GM12801 (cell line): ENCODE data around the gene AGFG1.

Experiments
- TF ChIP-seq, protein P1 (sequence below): IDR thresholded peaks from one replicate; pipeline ENCODE4 v1.5.1; 2011; ENCODE audit warnings: control low read depth; ENCODE audit not compliant: insufficient read length; ENCODE audit errors: extremely low read depth

The AGFG1 gene

DNA sequence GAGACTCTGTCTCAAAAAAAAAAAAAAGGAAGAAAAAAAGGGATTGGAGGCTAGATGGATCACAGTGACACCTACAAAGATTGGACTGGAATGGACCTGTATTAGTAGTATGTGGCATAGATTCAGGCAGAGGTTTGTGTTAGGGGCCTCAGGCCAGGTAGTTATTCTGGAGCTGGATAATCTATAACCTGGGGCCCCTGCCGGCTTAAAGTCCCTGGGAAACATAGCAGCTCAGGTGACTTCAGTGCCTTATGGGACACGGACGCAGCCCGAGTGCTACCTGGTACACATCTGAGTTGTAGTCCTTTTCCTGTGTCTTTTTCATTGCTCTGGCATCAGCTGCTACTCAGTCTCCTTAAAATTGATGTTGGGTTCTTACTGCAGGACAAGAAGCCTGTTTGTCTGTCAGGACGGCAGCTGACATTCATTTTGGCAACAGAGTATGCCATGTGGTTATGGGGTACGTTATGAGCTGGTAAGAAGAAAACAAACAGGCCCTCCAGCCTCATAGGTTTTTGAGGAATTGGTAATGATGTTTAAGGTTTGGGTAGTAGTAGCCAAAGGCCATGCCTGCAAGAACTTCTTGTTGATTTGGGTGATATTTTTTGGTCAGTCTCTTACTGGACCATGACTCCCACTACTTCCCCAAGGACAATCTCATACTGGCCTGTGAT, 27.8 kb downstream of the AGFG1 start:
- TF ChIP-seq, protein P1, sequence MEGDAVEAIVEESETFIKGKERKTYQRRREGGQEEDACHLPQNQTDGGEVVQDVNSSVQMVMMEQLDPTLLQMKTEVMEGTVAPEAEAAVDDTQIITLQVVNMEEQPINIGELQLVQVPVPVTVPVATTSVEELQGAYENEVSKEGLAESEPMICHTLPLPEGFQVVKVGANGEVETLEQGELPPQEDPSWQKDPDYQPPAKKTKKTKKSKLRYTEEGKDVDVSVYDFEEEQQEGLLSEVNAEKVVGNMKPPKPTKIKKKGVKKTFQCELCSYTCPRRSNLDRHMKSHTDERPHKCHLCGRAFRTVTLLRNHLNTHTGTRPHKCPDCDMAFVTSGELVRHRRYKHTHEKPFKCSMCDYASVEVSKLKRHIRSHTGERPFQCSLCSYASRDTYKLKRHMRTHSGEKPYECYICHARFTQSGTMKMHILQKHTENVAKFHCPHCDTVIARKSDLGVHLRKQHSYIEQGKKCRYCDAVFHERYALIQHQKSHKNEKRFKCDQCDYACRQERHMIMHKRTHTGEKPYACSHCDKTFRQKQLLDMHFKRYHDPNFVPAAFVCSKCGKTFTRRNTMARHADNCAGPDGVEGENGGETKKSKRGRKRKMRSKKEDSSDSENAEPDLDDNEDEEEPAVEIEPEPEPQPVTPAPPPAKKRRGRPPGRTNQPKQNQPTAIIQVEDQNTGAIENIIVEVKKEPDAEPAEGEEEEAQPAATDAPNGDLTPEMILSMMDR, result no peak

DNA sequence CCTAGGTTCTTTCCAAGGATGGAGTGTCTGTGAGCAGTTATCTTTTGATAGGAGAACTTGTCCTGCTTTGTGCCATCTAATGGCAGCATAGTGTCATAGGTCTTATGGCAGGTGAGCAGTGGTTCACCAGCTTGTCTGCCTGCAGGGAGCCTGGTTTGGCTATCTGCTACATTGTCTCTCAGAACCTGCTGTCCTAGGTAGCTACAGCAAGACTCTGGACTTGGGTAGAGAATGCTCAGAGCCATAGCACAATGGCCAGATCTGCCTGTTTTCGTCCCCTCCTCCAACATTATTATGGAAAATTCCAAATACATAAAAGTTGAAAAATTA, 28.3 kb downstream of the AGFG1 start:
- TF ChIP-seq, protein P1, result no peak

DNA sequence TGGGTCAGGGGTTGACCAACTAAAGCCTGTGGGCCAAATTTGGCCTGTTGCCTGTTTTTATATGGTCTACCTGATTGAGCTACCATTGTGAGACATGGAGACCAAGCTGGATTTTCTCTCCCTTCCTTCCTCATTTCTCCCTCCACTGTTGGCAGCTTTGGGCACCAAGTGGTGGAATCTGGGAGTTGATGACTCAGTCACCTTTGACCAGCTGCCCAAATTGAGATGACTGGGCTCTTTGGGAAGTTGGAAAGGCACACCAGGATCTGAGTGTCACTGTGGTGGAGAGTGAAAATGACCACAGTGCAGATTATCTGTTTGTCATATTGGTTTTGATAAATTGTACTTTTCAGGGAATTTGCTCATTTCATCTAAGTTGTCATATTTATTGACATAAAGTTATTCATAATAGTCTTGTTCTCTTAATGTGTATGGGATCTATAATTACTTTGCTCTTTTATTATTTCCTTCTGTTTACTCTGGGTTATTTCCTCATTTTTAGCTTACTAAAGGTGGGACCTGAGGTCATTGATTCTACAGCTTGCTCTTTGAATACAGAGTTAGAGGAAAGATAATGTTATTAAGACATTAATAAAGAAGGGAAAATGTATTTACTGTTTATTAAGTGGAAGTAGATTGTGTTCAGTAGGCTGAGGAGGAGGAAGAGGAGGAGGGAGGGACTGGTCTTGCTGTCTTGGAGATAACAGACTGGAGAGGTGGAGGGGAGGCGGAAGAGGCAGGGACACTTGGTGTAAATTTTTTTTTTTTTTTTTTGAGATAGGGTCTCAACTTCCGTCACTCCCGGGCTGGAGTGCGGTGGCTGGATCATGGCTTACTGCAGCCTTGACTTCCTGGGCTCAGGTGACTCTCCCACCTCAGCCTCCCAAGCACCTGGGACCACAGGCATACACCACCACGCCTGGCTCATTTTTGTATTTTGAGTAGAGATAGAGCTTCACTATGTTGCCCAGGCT, 31.8 kb downstream of the AGFG1 start:
- TF ChIP-seq, protein P1, result no peak

DNA sequence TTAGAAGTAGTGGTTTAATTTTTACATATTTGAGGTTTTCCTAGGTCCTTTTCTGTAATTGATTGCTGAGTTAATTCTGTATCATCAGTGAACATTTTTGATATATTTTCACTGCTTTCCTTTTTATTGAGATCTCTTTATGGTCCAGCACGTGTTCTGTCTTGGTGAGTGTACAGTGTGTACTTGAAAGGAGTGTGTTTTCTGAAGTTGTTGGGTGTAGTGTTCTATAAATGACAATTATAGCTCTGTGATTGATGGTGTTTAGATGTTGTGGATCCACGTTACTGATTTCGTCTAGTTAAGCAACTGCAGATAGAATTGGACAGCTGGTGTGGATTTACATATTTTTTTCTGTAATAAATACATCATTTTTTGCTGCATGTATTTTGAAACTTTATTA, 32.7 kb downstream of the AGFG1 start:
- TF ChIP-seq, protein P1, result no peak

DNA sequence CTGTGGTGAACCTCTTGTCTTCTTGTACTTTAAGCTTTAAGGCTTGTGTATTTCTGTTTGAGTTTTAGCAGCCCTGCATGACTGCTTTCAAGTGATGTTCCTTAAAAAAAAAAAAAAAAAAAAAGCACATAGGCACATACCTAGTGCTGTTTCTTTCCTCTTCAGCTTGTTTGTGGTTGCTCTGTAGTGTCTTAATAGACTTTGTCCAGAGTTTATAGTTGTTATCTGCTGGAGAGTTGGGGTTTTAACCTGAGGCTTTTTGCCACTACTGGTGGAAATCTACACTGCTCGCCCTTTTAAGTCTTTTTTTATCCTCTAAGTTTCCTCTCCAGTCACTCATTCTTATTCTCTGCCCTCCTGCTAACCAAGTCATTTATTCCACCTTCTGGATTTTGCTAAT, 34.5 kb downstream of the AGFG1 start:
- TF ChIP-seq, protein P1, result no peak

DNA sequence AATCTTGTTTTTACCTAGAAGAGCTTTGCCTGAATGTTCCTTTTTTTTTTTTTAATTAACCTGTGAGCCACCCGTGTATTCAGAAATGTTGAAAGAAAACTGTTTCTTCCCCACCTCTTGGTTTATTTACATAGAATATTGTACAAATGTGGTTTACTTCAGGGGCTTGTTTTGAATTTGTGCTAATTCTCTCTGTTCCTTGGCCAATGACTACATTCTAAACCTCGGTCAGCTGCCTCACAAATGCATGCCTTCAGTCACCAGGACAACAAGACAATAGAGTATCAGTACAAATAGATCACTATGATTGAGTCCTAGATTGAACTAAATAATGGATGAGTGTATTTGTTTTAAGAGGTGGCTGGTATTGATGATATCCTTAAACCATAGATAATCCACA, 36.0 kb downstream of the AGFG1 start:
- TF ChIP-seq, protein P1, result no peak

DNA sequence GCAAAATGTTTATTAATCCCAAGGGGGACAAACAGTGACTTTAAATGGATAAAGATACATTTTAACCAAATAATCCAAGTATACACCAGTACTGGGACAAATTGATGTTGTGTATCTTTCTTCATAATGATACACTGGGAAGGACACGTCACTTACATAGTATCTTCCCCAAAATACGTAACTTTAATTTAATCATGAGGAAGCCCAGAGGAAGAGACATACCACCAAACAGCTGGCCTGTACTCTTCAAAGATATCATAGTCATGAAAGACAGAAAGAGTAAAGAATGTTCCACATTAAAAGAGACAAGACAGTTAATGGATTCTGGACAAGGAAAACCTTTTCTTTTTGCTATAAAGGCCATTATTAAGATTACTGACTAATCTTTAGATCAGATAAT, 37.1 kb downstream of the AGFG1 start:
- TF ChIP-seq, protein P1, result no peak
